Uterine smooth muscle cell (primary cell): Measurements from ENCODE around the gene SLC4A3. TPM values are rescaled to one million over a fixed set of nuclear protein-coding genes. Genes with fewer than 3 reads are reported as not detected.

Source experiments
- total RNA-seq: library from RNA; depleted of rRNA; stranded (reverse); fragments of >200 nt; gene quantifications from 2 replicates; pipeline ENCODE4 v1.2.3, GENCODE V29; 2014

Gene SLC4A3, protein sequence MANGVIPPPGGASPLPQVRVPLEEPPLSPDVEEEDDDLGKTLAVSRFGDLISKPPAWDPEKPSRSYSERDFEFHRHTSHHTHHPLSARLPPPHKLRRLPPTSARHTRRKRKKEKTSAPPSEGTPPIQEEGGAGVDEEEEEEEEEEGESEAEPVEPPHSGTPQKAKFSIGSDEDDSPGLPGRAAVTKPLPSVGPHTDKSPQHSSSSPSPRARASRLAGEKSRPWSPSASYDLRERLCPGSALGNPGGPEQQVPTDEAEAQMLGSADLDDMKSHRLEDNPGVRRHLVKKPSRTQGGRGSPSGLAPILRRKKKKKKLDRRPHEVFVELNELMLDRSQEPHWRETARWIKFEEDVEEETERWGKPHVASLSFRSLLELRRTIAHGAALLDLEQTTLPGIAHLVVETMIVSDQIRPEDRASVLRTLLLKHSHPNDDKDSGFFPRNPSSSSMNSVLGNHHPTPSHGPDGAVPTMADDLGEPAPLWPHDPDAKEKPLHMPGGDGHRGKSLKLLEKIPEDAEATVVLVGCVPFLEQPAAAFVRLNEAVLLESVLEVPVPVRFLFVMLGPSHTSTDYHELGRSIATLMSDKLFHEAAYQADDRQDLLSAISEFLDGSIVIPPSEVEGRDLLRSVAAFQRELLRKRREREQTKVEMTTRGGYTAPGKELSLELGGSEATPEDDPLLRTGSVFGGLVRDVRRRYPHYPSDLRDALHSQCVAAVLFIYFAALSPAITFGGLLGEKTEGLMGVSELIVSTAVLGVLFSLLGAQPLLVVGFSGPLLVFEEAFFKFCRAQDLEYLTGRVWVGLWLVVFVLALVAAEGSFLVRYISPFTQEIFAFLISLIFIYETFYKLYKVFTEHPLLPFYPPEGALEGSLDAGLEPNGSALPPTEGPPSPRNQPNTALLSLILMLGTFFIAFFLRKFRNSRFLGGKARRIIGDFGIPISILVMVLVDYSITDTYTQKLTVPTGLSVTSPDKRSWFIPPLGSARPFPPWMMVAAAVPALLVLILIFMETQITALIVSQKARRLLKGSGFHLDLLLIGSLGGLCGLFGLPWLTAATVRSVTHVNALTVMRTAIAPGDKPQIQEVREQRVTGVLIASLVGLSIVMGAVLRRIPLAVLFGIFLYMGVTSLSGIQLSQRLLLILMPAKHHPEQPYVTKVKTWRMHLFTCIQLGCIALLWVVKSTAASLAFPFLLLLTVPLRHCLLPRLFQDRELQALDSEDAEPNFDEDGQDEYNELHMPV
- 4.3 and 9.5 TPM in 2 replicates for total RNA-seq

DNA sequence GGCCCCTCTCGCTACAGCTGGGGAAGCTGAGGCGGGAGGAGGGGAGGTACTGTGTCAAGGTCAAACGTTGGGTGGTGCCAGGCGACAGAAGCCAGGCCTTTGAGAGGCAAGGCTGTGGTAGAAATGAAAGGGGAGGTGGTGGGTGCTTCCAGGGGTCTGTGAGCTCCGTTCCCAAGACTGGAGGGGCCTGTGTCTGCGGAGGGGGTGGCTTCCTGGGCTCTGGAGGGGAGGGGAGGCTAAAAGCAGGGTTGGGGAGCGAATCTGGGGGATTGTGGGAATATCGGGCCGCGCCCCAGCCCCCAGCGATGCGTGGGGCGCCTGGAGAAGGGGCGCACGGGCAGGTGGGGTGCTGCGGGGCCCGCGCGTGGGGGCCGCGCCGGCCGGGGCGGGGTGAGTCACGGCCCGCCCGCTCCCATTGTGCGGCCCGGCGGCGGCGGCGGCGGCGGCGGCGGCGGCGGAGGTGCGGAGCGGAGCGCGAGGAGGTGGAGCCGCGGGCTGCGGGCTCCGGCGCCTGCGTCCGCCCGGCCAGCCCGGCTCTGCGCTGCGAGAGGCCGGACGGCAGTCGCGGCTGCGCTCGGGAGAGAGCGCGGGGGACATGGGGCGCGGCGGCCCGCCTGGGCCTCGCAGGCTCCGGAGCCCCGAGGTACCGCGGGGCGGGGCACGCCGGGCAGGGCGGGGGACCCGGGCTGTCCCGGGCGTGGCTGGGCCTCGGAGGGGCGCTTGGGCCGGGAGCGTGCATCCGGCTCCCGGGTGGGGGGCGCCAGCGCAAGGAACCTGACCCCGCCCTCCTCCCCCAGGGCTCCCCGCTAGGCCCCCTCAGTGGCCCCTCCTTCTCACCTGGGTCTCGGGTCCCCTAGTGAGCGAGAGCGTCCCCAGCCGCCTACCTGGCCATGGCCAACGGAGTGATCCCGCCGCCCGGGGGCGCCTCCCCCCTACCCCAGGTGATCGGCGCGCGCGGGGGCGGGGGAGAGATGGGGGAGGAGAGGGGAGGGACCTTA, at the start of gene SLC4A3:
SLC4A3 (plus strand) TSS at position 528 of the 998 bp plus-strand sequence; CDS start at position 891, 363 bp downstream.

DNA sequence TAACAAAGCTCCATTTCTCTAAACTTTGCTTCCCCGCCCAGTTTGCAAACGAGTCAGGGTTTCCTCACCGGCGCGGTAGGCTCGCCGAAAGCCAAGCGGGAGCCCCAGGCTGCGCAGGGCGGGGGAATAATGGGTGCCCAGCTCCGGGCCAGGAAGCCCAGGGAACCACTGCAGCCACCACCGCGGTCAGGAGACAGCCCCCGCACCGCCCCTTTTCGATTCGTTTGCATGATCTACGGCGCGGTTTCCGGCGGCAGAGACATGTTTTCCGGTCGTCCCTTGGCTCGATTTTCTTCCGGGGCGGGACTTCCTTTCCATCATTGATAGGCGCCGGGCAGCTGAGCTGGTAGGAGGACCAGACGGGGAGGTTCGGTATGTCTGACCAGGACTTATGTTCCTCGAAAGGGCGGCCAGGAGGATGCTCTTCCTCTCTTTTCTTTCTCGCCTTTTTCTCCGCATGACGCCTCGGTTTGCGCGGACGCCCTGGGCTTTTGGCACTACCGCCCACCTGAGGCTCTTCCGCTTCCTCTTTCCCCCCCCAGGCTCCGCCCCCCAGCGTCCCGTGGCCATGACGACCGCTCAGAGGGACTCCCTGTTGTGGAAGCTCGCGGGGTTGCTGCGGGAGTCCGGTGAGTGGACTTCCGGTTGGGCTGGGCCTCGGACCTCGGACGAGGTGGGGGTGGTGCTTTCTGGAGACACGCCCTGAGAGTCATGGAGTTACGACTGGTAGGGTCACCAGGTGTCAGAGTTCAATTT, 29.7 kb upstream of the SLC4A3 start, which contains the start of gene STK11IP:
STK11IP (plus strand) TSS at position 306 of the 756 bp plus-strand sequence; CDS start at position 569, 263 bp downstream.

Other genes with a start within 250 kb of the SLC4A3 start
- gene DNPEP, start 239.7 kb upstream of the SLC4A3 start, total RNA-seq = 80.4 and 85.0 TPM in 2 replicates
- 284 and 858 TPM in 2 replicates for gene DES, start 209.3 kb upstream of the SLC4A3 start, total RNA-seq
- 38.8 and 60.6 TPM in 2 replicates for gene SPEG, start 192.8 kb upstream of the SLC4A3 start, total RNA-seq
- 67.4 and 70.6 TPM in 2 replicates for gene GMPPA, start 128.7 kb upstream of the SLC4A3 start, total RNA-seq
- gene ASIC4, start 113.1 kb upstream of the SLC4A3 start, total RNA-seq = 0.25 and 0.55 TPM in 2 replicates
- gene CHPF, start 83.8 kb upstream of the SLC4A3 start, total RNA-seq = 187 and 327 TPM in 2 replicates
- gene TMEM198, start 83.6 kb upstream of the SLC4A3 start, total RNA-seq = 0.77 and 1.9 TPM in 2 replicates
- gene OBSL1, start 56.1 kb upstream of the SLC4A3 start, total RNA-seq = 47.6 and 70.9 TPM in 2 replicates
- 0.11 and 0.50 TPM in 2 replicates for gene INHA, start 55.3 kb upstream of the SLC4A3 start, total RNA-seq
- gene STK11IP, start 29.8 kb upstream of the SLC4A3 start, total RNA-seq = 17.9 and 18.6 TPM in 2 replicates